GM18526 (cell line): ENCODE data around the gene PRKD2.

Experiments
- POLR2A ChIP-seq: IDR thresholded peaks from 3 replicates; pipeline ENCODE4 v1.6.1; 2011; ENCODE audit not compliant: insufficient read length; ENCODE audit errors: extremely low read depth

The PRKD2 gene

GRCh38 chr19:46745521-46746280 lies 28.8 kb upstream of the PRKD2 start, which contains the start of gene FKRP:
TSS of gene FKRP (plus strand) at chr19:46746057. CDS start at chr19:46755451, 9,394 bp downstream.
- TF ChIP-seq POLR2A, result no peak

- no peak for TF ChIP-seq POLR2A
Observed at GRCh38 chr19:46745030-46745429, 28.1 kb upstream of the PRKD2 start.

GRCh38 chr19:46744005-46744691 lies 27.2 kb upstream of the PRKD2 start:
- no peak for TF ChIP-seq POLR2A

DNA sequence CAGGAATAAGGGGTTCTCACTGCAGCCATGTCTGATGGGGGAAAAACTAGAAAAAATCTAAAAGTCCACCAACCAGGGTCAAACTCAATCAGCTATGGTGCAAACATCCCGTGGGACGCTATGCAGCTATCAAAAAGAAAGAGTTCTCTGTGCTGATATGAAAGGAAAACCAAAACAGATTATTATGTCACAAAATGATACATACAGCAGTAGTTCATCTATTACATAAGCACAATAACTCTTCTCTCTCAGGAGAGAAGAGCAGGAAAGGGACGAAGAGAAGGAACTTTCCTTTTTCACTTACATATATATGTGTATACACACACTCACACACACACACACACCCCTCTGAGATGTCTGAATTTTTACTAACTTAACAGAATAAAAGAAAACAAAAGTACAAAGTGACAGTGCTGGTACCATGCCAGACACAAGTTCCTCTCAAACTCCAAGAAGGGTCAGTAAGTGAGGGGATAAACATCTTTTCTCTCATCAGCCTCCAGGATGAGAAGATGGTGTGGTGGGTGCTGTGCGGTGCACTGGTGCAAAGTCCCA lies 26.1 kb upstream of the PRKD2 start:
- TF ChIP-seq POLR2A, result no peak

GRCh38 chr19:46741447-46741846 lies 24.5 kb upstream of the PRKD2 start:
- TF ChIP-seq POLR2A, result no peak

GRCh38 chr19:46739290-46739771 lies 22.4 kb upstream of the PRKD2 start:
- no peak for TF ChIP-seq POLR2A

DNA sequence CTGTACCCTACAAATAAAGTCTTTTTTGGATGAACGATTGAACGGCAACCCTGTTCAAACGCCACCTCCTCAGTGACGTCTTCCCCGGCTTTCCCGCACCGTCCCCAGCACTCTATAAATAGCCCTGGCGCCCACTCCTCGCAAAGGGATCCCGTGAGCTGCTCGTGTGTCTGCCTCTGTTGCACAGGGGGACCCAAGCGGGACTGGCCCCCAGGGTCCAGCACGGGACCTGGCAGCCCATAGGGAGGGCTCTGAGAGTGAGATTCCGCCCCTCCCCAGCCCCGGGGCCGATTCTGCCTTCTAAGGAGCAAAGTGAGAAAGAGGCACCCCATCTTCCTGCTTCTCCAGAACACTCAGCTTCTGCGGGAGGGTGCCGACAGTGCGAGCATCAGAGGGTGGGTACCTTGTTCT lies 20.9 kb upstream of the PRKD2 start:
- TF ChIP-seq POLR2A, result no peak

DNA sequence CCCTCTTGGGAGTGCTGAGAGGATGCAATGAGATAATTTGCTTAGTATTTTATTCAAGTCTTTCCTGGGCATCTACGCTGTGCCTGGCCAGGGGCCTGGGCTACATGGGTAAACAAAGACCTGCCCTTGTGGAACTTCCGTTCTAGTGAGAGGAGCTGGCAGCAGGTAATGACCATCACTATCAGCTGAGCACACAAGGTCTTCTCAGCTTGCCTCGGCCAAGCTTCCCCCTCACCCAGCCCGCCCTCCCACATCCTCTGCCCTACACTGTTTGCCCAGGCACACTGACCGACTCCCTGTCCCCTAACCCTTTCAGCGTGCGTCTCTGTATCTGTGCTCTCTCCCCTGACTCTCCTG lies 20.4 kb upstream of the PRKD2 start:
- no peak for TF ChIP-seq POLR2A

DNA sequence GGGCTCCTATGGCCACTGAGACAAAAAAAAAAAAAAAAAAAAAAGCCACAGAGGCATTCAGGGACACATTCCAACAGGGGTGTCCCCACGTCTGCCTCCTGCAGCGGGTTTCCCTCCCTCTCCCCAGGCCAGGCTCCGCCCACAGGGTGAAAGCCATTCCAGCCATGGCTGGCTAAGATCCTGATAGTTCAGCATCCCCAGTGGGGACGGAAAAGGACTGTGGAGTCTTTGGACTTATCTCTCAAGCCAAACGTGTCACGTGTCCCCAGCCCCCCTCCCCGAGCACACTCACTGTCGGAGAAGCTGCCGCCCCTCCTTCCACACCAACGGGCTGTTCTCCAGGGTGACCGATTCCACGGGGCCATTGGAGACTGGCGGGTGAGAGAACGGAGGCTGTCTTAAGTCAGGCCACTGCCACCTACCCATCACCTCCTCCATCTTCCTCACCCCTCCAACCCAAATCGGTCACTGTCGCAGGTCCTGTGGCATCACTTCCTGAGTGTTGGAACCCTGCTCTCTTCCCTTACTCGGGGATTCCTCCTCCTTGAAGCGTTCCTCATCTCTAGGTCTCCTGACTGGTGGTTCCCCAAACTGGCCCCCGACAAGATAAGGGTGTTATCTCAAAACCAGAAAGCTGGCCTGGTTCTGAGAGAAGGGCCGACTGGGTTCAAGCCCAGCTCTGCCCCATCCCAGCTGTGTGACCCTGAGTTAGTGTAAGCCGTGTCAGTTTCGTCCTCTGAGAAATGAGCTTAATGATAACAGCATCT lies 19.8 kb upstream of the PRKD2 start:
- no peak for TF ChIP-seq POLR2A

DNA sequence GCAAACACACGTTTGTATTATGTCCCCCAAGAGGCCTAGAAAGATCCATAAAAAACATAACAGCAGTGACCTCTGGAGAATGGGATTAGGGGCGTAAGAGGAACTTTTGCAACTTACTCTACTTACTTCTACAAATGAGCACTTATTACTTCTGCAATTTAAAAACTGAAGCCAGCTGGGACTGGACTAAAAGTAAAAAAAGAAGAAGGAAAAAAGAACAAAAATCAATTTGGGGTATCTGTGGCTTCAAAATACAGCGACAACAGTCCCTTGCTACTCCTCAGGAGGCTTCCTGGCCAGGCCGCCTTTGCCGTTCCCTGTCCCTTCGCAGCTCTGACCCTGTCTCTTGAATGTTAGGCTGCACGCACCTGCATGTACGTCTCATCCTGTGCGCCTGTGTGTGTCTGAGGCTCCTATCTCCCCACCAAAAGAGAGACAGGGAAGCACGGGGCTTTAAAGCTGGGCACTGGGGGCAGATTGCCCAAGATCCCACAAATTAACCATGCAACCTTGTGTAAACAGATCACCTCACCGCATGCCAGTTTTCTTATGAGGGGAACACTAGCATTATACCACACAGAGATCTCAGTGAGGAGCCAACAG lies 16.9 kb upstream of the PRKD2 start:
- TF ChIP-seq POLR2A, result no peak

- TF ChIP-seq POLR2A, result no peak
Observed at GRCh38 chr19:46732966-46733689, 16.2 kb upstream of the PRKD2 start.

DNA sequence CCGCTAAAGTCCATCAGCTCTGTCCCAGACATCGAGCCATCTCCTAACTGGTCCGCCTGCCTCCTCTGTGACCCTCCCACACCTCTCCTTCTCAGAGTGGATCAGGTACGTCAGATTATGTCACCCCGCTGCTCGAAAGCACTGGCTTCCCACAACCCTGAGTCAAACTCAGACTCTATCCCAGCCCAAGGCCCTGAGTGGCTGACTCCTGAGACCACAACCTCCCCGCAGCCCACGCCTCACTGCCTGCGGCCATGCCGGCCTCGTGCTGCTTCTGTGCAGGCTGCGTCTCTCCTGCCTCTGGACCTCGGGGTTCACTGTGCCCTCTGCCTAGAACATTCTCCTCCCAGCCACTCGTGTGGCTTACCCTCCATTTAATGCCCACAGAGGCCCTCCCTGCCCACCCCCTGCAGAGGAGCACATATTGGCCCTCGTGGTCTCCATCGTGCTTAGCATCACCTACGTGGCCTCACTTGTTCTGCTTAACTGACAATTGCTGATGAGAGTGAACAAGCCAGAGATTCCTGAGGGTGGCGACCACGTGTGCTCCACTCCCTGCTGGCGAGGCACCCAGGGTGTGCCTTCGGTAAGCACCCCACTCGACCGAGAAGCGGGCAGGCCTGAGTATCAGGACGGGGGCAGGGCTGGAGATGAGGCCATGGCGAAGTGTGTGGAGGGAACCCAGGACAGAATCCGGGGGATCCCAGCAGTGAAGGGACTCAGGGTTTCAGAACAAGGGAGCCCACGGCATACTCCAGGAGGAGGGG lies 15.4 kb upstream of the PRKD2 start:
- no peak for TF ChIP-seq POLR2A

GRCh38 chr19:46731584-46731983 lies 14.7 kb upstream of the PRKD2 start:
- peak; percentile 7 for TF ChIP-seq POLR2A
